Activated CD4-positive, alpha-beta T cell treated with anti-CD3 and anti-CD28 coated beads, Interleukin-10, Interleukin-2, amounts not matched to agents 100 ng/mL and 50 ng/mL, durations not matched to agents 16 hours and 8 hours (primary cell): ENCODE measurements around the gene AKAP1.

Source experiments
- DNase-seq: peaks from one replicate; pipeline ENCODE4 v3.0.0-alpha.2; 2020

The AKAP1 gene

DNA sequence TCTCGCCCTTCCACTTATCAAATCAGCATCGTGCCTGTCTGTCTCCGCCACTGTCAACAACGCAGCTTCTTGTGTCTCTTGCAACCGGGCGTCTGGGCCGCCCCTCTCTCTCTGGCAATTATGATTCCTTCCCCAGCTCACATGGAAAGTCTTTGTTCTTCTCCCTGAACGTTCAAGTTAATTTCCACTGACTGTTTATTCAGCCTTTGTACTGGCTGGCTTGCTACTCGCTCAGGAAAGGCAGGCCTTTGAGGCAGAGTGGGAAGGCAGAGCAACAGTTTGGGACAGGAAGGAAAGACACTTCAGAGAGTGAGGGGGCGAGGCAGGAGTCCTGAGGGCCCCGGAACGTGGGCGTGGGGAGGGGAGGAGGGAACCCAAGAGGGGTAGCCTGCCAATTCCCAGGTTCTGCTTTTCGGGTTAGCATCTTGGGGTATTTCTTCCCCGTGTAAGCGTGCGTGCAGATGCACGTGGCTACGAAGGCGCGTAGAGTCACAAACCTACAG is 50.8 kb downstream of the AKAP1 start:
- no peak for DNase-seq

- DNase-seq: no peak
These were observed 51.3 kb downstream of the AKAP1 start for GRCh38 chr17:57136355-57136754.

- no peak for DNase-seq
These were observed 53.2 kb downstream of the AKAP1 start for GRCh38 chr17:57138030-57138911.

- DNase-seq: no peak
These were observed 54.0 kb downstream of the AKAP1 start for GRCh38 chr17:57138956-57139576.

DNA sequence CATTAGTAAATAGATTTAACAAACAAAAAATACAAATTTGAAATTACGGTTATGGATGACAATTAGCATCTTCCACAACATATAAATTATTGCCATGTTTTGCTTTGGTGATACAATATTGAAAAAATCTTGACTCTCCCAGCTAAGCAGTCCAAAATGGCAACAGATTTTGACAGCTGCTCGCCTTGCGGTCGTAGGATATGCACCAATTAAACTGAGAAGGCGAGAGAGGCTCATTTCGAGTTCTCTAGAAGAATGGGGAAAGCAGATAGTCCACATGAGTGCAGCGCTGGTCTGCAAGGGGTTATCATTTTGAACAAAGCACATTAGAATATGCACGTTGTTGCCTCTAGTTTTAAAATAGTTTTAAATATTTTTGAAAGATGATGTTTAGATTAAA is 55.3 kb downstream of the AKAP1 start:
- no peak for DNase-seq

GRCh38 chr17:57142925-57143324 is 57.9 kb downstream of the AKAP1 start:
- DNase-seq: no peak

GRCh38 chr17:57143361-57143760 is 58.3 kb downstream of the AKAP1 start:
- DNase-seq: no peak

- DNase-seq: no peak
These were observed 58.9 kb downstream of the AKAP1 start for GRCh38 chr17:57143919-57144318.

DNA sequence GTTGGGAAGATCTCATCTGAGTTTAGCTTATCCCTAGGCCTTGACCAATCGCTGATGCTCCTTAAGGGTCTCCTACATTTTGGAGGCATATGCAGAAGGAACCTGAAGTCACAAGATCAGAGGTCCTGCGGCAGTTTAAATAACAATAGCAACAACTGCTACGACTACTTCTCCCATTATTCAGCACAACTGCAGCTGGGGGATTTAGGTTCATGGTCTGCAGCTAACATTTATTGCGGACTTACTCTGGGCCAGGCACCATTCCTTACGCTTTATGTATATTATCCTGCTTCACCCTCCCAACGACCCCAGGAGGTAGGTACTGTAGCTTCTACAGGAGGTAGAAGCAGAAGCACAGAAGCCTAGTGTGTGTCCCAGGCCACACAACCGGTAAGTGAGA is 59.5 kb downstream of the AKAP1 start:
- no peak for DNase-seq

DNA sequence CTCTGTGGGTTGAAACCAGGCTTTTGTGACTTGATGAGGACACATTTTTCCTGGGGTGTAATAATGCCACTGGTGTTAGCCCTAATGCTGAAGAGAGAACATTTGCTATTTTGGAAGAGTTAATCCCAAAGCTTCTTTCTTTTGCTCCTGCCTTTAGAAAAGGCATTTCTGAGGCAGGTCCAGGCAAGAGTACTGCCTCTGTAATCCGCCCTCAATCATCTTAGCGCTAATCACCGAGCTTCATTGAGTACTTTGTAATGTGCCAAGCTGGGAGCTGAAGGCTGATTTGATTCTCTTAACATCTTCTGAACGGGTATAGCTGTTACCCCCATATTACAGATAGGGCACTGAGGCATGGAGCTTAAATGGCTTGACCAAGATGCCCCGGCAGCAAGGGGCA is 60.3 kb downstream of the AKAP1 start:
- DNase-seq: no peak

DNA sequence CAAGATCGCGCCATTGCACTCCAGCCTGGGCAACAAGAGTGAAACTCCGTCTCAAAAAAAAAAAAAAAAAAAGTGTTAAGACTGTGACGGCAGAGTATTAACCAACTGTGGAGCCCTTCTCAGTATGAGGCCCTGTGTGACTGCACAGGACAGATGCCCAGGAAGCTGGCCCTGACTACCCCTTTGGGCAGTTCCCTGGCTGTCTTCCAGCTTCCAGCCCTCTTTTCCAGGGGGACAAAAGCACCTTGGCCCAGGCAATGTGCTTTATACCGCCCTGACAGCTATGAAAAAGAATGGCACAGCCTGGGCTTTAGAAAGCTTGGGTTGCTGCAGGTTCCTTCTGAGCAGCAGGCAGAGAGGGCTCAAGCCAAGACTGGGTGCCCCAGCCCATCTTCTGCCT is 61.2 kb downstream of the AKAP1 start:
- DNase-seq: no peak

- DNase-seq: no peak
These were observed 66.8 kb downstream of the AKAP1 start for GRCh38 chr17:57151798-57152197.

DNA sequence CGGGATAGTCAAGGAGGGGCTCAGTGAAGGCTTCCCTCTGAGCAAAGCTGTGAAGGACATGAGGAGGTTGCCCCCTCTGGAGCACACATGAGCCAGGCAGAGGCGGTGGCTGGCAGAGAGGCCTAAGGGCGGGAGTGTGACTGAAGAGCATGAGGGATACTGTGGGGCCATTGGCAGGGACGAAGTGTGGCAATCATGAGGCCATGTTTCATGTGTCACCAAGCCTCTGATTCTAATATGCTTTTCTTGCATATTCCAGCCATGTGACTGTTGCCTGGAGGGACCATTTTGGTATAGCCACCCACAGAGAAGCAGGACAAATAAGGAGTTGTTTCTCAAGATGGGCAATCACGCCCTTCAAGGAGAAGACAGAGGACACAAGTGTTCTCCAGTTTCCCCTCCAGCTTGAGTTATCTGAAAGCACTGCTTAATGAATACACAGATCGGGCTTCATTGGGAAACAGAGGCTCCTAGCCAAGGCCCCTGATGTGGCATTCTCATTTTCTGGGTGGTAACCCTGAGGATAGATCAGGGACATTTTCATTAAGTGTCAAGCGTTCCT is 68.0 kb downstream of the AKAP1 start:
- no peak for DNase-seq

- DNase-seq: no peak
These were observed 69.9 kb downstream of the AKAP1 start for GRCh38 chr17:57154921-57155320.

GRCh38 chr17:57158325-57158724 is 73.3 kb downstream of the AKAP1 start:
- no peak for DNase-seq

DNA sequence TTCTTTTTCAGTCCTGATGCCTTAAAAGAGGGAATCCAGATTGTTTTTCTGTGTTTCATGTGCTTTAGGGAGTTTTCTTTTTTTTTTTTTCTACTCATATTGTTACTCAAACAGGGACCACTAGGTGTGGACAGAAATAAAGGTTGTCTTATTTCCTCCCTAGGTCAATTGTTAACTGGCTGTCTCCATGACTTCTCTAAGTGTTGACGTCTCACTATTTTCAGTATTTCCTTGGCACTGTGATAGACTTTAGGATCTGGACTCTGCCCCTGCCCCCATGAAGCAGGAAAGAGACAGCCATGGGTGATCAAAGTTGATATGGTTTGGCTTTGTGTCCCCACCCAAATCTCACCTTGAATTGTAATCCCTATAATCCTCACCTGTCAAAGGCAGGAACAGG is 73.7 kb downstream of the AKAP1 start:
- DNase-seq: no peak

DNA sequence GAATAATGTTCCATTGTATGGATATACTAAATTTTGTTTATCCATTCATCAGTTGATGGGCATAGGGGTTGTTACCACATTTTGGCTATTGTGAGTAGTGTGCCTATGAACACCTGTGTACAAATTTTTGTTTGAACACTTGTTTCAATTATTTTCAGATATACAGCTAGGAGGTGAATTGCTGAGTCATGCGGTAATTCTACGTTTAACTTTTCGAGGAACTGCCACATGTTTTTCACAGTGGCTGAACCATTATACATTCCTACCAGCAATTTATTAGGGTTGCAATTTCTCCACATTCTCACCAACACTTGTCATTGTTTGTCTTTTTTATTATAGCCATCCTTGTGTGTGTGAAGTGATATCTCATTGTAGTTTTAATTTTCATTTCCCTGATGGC is 75.6 kb downstream of the AKAP1 start:
- no peak for DNase-seq

DNA sequence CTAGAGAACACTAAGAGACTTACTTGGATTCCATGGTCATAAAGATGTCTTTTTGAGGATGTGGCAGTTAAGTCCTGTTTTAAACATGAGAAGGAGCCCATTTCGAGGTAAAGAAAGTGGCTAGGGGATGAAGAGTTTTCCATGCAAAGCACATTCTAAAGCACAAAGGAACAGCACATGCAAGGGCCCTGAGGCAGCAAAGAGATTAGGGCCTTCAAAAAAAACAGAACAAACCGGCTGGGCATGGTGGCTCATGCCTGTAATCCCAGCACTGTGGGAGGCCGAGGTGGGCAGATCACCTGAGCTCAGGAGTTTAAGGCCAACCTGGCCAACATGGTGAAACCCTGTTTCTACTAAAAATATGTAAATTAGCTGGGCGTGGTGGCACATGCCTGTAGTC is 79.8 kb downstream of the AKAP1 start:
- DNase-seq: no peak

DNA sequence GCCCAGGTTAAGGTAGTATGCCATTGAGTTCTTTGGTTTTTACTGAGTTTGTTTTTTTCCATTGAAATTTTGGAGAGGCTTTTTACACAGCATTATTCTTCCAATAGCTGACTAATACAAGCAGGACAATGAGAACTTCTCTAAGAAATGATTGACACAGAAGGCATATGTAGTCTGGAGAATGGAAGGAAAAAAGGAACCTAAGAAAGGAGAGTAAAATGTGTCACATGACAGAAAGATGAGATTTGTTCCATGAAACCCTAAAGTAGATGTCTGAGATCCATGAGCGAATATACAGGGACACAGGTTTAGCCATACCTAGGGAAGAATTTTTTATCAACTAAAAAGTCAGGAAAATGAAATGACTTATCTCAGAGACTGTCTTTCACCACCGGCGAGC is 80.7 kb downstream of the AKAP1 start:
- DNase-seq: no peak

DNA sequence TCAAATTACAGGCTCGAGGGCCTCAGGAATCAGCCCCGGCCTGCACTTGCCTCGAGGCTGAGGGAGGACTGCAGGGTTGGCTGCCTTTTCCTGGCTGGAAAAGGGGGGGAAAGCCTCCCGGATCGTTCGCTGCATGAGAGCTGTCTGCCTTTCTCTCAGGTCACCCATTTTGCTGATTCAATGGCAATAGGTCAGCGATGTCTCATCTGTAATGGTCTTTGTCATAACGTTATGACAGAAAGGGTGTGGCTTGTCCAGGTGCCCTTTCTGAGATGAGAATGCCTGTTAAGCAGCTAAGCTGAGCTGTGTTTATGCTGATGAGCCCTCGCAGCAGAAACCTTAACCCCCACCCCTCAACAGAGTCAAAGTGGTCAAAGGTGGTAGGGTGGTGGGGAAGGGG is 81.8 kb downstream of the AKAP1 start:
- no peak for DNase-seq

GRCh38 chr17:57168695-57169094 is 83.6 kb downstream of the AKAP1 start:
- DNase-seq: no peak

DNA sequence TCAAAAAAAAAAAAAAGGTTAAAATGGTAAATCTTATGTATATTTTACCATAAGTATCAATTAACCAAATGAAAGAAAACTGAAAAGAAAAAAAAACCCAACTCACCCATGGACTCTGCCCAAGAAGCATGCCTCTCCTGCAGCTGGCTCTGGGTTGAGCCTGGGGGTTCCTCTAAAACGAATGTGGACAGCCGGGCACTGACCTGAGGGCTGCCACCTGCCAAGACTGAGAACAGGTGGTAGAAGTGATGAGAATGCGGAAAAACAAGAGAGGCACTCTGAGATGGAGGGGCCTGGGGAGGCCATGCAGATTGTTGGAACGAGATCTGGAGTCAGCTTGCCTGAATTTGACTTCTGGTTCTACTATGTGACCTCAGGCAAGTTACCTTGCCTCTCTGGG is 85.8 kb downstream of the AKAP1 start:
- no peak for DNase-seq
